Erythroblast (primary cell): ENCODE results near the gene RGCC.

Experiments used
- GATA1 ChIP-seq: IDR thresholded peaks from 2 replicates; pipeline ENCODE4 v1.6.1; 2011; ENCODE audit warnings: low read depth, mild to moderate bottlenecking, control low read depth, low read length, moderate library complexity
- POLR2A ChIP-seq: IDR thresholded peaks from 2 replicates; pipeline ENCODE4 v1.6.1; 2011; ENCODE audit warnings: mild to moderate bottlenecking, low read length

DNA sequence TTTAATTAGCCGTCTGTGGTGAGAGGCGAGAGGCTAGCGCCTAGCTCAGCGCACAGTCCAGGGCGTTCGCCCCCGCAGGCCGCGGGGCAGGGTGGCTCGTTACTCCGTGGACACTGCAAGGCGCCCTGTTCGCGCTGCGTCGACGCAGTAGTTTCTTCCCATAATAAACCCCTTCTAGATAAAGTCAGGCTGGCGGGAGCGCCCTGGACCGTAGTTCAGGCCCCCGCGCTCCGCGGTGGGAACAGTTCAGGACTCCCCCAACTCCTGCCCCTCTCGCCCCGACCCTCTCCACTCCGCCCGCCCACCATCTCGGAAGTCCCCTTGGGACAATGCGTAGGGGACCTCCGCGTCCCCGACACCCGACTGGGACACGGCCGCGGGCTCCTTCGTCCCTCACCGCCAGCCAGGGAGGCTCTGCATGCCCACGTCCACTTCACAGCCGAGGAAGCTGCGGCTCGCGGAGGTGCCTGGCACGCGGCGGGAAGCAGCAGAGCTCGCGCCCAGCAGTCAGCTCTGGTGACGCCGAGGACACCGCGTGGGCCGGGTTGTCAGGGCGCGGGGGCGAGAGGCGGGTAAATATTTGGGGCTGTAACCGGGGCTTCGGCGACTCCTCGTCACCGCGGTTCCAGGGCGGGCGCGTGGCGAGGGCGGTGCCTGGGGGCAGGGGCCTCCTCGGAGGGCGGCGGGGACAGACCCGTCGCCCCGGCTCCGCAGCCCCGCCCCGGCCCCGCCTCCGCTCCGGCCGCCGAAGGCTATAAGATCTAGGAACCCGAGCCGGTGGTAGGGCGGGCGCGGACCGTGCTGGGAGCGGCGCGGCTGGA, at the start of gene RGCC:
- TF ChIP-seq POLR2A = no peak
- TF ChIP-seq GATA1 = no peak
